Upper lobe of left lung (tissue), 4 donors: ENCODE results near the gene SPINK7.

ENCODE experiments used
- CTCF ChIP-seq, 6 experiments: fragments of 450-650 bp in 4 of 6; fragments of 200-600 bp in 2 of 6; sonication (generic) in 2 of 6; IDR thresholded peaks; one replicate each; pipeline ENCODE4 v1.5.1; 2016 to 2019; ENCODE audit warnings: antibody characterized with exemption in 6 of 6
- EP300 ChIP-seq, 4 donors: sonication (generic); formaldehyde crosslinking; IDR thresholded peaks; one replicate each; pipeline ENCODE4 v1.5.1; 2017; ENCODE audit warnings: antibody characterized with exemption in 4 of 4, control low read depth in 2 of 4
- POLR2A ChIP-seq, 4 donors: fragments of 450-650 bp; IDR thresholded peaks; one replicate each; pipeline ENCODE4 v1.5.1; 2016 to 2017; ENCODE audit warnings: antibody characterized with exemption in 4 of 4, mild to moderate bottlenecking in 2 of 4
- POLR2AphosphoS5 ChIP-seq, 2 donors: sonication (generic); formaldehyde crosslinking; IDR thresholded peaks; one replicate each; pipeline ENCODE4 v1.5.1; 2017; ENCODE audit warnings: antibody characterized with exemption in 2 of 2

GRCh38 chr5:148312153-148312552 lies at the start of gene SPINK7:
- TF ChIP-seq POLR2A (IDR thresholded peaks at IDR 0.05) (no peak), CTCF (IDR thresholded peaks at IDR 0.05) (no peak), EP300 (IDR thresholded peaks at IDR 0.05) (no peak), POLR2AphosphoS5 (IDR thresholded peaks at IDR 0.05) (no peak)
